ENCODE results near the gene FLOT2.

Gene FLOT2

DNA sequence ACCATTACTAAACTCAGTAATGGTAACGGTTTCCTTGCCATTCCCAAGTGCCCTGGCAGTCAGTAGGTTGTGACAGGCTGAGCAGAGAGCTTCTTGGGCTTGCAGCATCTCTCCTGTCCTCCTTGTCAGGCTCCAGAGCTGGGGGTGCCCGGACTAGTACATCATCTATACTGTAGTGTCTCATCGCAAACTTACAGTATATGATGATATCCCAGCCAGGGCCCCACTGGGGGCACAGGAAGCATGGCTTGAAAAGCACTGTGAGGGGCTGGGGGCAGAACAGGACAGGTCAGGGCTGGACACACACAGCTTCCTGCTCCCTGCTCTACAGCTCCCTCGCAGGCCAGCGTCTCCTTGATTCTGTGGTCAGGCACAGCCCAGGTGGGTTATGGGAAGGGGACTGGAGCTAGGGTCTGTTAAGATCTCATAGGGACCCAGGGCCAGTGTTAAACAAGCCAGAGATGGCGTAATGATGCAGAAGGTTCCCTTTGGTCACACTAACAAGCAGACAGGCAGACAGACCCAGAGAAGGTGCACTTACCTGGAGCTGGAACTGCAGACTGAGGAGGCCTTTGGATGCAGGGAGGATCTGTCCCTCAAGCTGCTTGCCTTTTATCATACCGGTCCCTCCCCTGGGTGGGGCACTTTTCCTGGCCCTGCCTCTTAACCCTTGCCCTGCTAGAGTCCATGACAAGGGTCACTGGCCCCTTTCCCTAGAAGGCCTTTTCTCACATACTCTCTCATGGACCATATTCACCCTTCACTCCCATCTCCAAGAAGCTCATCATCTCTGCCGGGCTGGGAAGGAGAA, 35.9 kb downstream of the FLOT2 start:
- no peak overlapping the region for H3K27ac ChIP-seq
- DNase-seq, result peak; percentile 9
- TF ChIP-seq, protein P1, sequence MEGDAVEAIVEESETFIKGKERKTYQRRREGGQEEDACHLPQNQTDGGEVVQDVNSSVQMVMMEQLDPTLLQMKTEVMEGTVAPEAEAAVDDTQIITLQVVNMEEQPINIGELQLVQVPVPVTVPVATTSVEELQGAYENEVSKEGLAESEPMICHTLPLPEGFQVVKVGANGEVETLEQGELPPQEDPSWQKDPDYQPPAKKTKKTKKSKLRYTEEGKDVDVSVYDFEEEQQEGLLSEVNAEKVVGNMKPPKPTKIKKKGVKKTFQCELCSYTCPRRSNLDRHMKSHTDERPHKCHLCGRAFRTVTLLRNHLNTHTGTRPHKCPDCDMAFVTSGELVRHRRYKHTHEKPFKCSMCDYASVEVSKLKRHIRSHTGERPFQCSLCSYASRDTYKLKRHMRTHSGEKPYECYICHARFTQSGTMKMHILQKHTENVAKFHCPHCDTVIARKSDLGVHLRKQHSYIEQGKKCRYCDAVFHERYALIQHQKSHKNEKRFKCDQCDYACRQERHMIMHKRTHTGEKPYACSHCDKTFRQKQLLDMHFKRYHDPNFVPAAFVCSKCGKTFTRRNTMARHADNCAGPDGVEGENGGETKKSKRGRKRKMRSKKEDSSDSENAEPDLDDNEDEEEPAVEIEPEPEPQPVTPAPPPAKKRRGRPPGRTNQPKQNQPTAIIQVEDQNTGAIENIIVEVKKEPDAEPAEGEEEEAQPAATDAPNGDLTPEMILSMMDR (IDR thresholded peaks at IDR 0.05; ENCODE audit: low read depth, low read length), result no peak
- H3K27me3 ChIP-seq (ENCODE audit: insufficient read depth, low read depth, severe bottlenecking), result no peaks in the 10 kb centered on the region
- peaks cover 37% of the 10 kb centered on the region for H3K36me3 ChIP-seq
- no peak overlapping the region for H3K4me3 ChIP-seq (ENCODE audit: low read depth, low read length)
- H3K9me3 ChIP-seq (ENCODE audit: severe bottlenecking), result no peaks in the 10 kb centered on the region

DNA sequence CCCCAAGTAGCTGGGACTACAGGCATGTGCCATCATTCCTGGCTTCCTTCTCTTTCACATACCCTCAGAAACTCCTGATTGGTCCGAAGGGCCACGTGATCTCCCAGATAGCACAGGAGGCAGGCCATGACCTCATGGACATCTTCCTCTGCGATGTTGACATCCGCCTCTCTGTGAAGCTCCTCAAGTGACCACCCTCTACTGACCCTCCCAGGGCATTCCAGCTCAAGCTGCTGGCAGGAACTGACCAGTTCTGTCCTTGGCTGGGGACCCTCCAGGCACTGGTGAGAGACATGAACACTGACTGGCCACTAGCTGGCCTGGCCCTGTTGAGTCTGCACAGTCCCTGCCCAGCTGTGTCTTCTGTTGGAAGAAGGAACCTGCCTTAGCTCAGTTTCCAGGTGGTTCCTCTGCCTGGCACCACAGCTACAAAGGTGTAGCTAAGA, 37.1 kb downstream of the FLOT2 start:
- Histone ChIP-seq H3K4me3 (ENCODE audit: low read depth, low read length) (no peak overlapping the region), H3K36me3 (peaks cover 44% of the 10 kb centered on the region)

DNA sequence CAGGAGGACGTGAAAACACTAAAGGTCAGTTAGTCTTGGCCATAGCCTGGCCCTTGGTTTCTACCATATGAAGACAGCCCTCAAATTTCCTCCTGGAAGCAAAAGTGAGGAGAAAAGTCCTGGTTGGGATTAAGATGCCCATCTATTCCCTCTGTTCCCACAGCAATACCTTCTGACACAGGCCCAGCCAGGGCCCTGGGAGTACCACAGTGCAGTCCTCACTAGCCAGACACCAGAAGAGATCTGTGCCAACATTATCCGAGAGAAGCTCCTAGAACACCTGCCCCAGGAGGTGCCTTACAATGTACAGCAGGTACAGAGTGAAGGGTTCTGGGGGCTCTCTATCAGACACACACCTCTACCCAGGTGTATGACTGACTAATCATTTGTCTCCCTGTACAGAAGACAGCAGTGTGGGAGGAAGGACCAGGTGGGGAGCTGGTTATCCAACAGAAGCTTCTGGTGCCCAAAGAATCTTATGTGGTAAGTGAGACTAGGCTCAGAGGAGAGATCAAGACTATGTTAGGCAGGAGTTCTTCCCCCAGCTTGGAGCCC, 38.7 kb downstream of the FLOT2 start:
- Histone ChIP-seq H3K27me3 (ENCODE audit: insufficient read depth, low read depth, severe bottlenecking) (no peaks in the 10 kb centered on the region), H3K4me3 (ENCODE audit: low read depth, low read length) (no peak overlapping the region), H3K9me3 (ENCODE audit: severe bottlenecking) (no peaks in the 10 kb centered on the region), H3K27ac (no peak overlapping the region), H3K36me3 (peaks cover 44% of the 10 kb centered on the region)
- no peak for DNase-seq
- TF ChIP-seq, protein P1 (IDR thresholded peaks at IDR 0.05; ENCODE audit: low read depth, low read length), result no peak

More for the DNA sequence above, 37.1 kb downstream of the FLOT2 start:
- Histone ChIP-seq H3K9me3 (ENCODE audit: severe bottlenecking) (no peaks in the 10 kb centered on the region), H3K27me3 (ENCODE audit: insufficient read depth, low read depth, severe bottlenecking) (no peaks in the 10 kb centered on the region), H3K27ac (no peak overlapping the region)
- TF ChIP-seq, protein P1 (IDR thresholded peaks at IDR 0.05; ENCODE audit: low read depth, low read length), result no peak
- no peak for DNase-seq

DNA sequence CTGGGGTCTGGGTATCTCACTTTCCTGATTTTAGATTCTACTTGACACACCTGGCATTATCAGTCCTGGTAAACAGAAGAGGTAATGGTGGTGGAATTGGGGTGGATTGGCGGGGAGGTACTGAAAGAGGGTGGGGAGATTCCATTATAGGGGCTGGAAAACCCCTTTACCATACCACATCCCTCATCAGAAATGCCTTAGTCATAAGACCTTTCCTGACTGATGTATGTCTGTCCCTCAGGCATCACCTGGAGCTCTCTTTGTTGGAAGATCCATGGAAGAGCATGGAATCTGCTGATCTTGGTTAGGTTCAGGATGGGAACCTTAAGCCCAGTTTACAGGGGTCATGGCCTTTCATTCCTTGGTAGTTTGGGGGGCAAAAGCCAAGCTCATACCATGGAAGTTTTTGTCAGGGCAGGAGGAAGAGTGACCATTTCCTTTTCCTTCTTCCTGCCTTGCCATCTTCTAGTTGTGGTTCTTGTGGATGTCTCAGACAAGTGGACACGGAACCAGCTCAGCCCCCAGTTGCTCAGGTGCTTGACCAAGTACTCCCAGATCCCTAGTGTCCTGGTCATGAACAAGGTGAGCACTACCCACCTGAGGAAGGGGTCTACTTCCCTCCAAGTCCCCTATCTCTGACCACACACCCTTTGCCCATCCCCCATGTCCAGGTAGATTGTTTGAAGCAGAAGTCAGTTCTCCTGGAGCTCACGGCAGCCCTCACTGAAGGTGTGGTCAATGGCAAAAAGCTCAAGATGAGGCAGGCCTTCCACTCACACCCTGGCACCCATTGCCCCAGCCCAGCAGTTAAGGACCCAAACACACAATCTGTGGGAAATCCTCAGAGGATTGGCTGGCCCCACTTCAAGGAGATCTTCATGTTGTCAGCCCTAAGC, 39.4 kb downstream of the FLOT2 start:
- no peak overlapping the region for H3K27ac ChIP-seq
- no peak overlapping the region for H3K4me3 ChIP-seq (ENCODE audit: low read depth, low read length)
- no peaks in the 10 kb centered on the region for H3K9me3 ChIP-seq (ENCODE audit: severe bottlenecking)
- no peak for DNase-seq
- H3K36me3 ChIP-seq, result peaks cover 44% of the 10 kb centered on the region
- H3K27me3 ChIP-seq (ENCODE audit: insufficient read depth, low read depth, severe bottlenecking), result no peaks in the 10 kb centered on the region
- TF ChIP-seq, protein P1 (IDR thresholded peaks at IDR 0.05; ENCODE audit: low read depth, low read length), result no peak

DNA sequence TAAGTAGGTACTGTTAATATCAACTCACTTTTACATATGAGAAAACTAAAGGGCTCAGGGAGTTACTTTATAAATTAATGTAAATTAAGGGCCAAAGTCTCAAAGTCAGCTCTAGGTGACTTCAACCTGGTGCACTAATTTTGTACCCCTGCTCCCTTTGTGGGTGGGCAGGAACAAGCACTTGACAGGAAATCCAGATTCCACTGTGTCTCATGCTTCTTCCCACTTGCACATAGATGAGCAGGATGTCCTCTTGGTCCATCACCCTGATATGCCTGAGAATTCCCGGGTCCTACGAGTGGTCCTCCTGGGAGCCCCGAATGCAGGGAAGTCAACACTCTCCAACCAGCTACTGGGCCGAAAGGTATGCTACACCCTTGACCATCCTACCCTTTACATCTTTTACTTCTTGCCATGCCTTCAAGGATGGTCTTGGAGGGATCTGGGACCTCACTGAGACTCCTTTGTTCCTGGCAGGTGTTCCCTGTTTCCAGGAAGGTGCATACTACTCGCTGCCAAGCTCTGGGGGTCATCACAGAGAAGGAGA, 41.4 kb downstream of the FLOT2 start:
- Histone ChIP-seq H3K36me3 (peaks cover 44% of the 10 kb centered on the region), H3K27ac (no peak overlapping the region), H3K27me3 (ENCODE audit: insufficient read depth, low read depth, severe bottlenecking) (no peaks in the 10 kb centered on the region), H3K9me3 (ENCODE audit: severe bottlenecking) (no peaks in the 10 kb centered on the region), H3K4me3 (ENCODE audit: low read depth, low read length) (no peak overlapping the region)
- DNase-seq, result no peak
- TF ChIP-seq, protein P1 (IDR thresholded peaks at IDR 0.05; ENCODE audit: low read depth, low read length), result no peak
